Kidney (tissue), 14 donors: ENCODE measurements around the gene DLAT. TPM values are rescaled to one million over a fixed set of nuclear protein-coding genes. Genes with fewer than 3 reads are reported as not detected.
"Not testable (repeated sequence)": the region's sequence is repeated elsewhere in the genome, so short reads cannot be mapped to it uniquely, and the experiment has no call there.

ENCODE experiments used
- DNase-seq, 5 donors: peaks; one replicate each; pipeline ENCODE4 v3.0.0-alpha.2; 2013 to 2020
- FAIRE-seq: peaks from 2 replicates; lab custom pipeline; 2012; peaks lifted over from hg19 to GRCh38; lab: Jason Lieb, UNC
- H3K27ac ChIP-seq, 2 donors: one replicate each; pipeline ENCODE4 v1.7.0; 2013; ENCODE audit warnings: low read depth in 2 of 2, low read length in 2 of 2, inconsistent platforms in 1 of 2
- H3K27me3 ChIP-seq: one replicate; pipeline ENCODE4 v1.7.1; 2013; ENCODE audit warnings: low read length, inconsistent platforms; ENCODE audit not compliant: control insufficient read depth, insufficient read depth
- H3K36me3 ChIP-seq, 3 donors: one replicate each; pipeline versions ENCODE4 v1.7.0 to v1.7.1; 2013; ENCODE audit warnings: low read length in 3 of 3, control low read depth in 1 of 3, inconsistent platforms in 1 of 3; ENCODE audit not compliant: insufficient read depth in 3 of 3, control insufficient read depth in 2 of 3
- H3K4me1 ChIP-seq, 3 donors: one replicate each; pipeline versions ENCODE4 v1.7.0 to v1.7.1; 2013; ENCODE audit warnings: low read length in 3 of 3, inconsistent platforms in 1 of 3, low read depth in 1 of 3; ENCODE audit not compliant: control insufficient read depth in 2 of 3, insufficient read depth in 2 of 3
- H3K4me3 ChIP-seq, 3 donors: one replicate each; pipeline versions ENCODE4 v1.7.0 to v1.8.1; 2013; ENCODE audit warnings: low read length in 3 of 3, control low read depth in 1 of 3, inconsistent platforms in 1 of 3
- H3K9ac ChIP-seq, 3 donors: one replicate each; pipeline versions ENCODE4 v1.7.0 to v1.7.1; 2013; ENCODE audit warnings: low read length in 3 of 3, control low read depth in 1 of 3, inconsistent platforms in 1 of 3
- H3K9me3 ChIP-seq, 3 donors: one replicate each; pipeline versions ENCODE4 v1.7.0 to v1.7.1; 2013; ENCODE audit warnings: low read length in 3 of 3, control low read depth in 1 of 3, inconsistent platforms in 1 of 3; ENCODE audit not compliant: control insufficient read depth in 2 of 3, insufficient read depth in 1 of 3
- CTCF ChIP-seq: IDR thresholded peaks from 3 replicates; pipeline ENCODE4 v1.5.1; 2012; ENCODE audit warnings: mild to moderate bottlenecking, moderate library complexity, borderline replicate concordance; ENCODE audit not compliant: insufficient read depth; ENCODE audit errors: extremely low read depth
- intact Hi-C: fragments of 100-400 bp; cut with DNase I; formaldehyde crosslinking; loops from one replicate; pipeline ENCODE4 v1.11.1; 2022
- polyA plus RNA-seq: library from polyadenylated mRNA; stranded (reverse); fragments of 350-450 nt; fragmentation: Illumina TruSeq; extraction: RNeasy Lipid Tissue Mini Kit (QIAGEN cat#74804); gene quantifications from one replicate; pipeline ENCODE4 v1.2.3, GENCODE V29; 2014; ENCODE audit warnings: low read depth, low replicate concordance; ENCODE audit not compliant: insufficient read depth
- total RNA-seq: library from RNA; stranded (reverse); fragmentation: NEBNext Ultra II Directional; extraction: Animal tissue kit (Norgen Biotek cat#: 25700); gene quantifications from one replicate; pipeline ENCODE4 v1.2.1, GENCODE V29; 2021
- donor health status: control.
- donor health status: control.
- donor health status: control.
- donor health status: control.
- donor health status: control.
- donor health status: DM: yes; HTN: yes; CAD: no.
- donor health status: Normal renal cell carcinoma (clear cell type).

The DLAT gene
- total and polyA plus RNA-seq, 2 donors from 2014 or later, result 27.5 to 33.1 TPM

- intact Hi-C loops, result no loop called here
- Histone ChIP-seq H3K27ac (peak within 1 kb of the TSS; percentile 38 to 79), H3K4me3 (peak within 1 kb of the TSS; percentile 95 to 99 (median 96)), H3K9me3 (no peaks in the 10 kb centered on the region), H3K27me3 (no peaks in the 10 kb centered on the region), H3K9ac (peak within 1 kb of the TSS; percentile 88 to 98 (median 98)), H3K36me3 (peaks cover 9 to 41% (median 25%) of the 10 kb centered on the region in 3 donors), H3K4me1 (peaks cover 3 to 20% (median 9%) of the 10 kb centered on the region in 3 donors)
- peak; percentile 97 to 99 (median 98) for DNase-seq
- peak; percentile 26 for TF ChIP-seq CTCF
- no peak for FAIRE-seq
Observed at GRCh38 chr11:112086422-112087191, 61.4 kb downstream of the DLAT start, which contains the start of the genes SDHD and TIMM8B. Gene SDHD (plus strand): TSS chr11:112086873. CDS start chr11:112086908, 35 bp downstream. Gene TIMM8B (minus strand): TSS chr11:112086756. CDS start chr11:112086723, 33 bp downstream.

GRCh38 chr11:112087212-112087611 lies 62.0 kb downstream of the DLAT start:
- H3K27me3 ChIP-seq, result no peaks in the 10 kb centered on the region
- no peaks in the 10 kb centered on the region for H3K9me3 ChIP-seq
- H3K36me3 ChIP-seq, result peaks cover 9 to 42% (median 25%) of the 10 kb centered on the region in 3 donors
- H3K4me1 ChIP-seq, result peaks cover 3 to 20% (median 9%) of the 10 kb centered on the region in 3 donors
- DNase-seq (peak in 1 of 5 donors; percentile 11), FAIRE-seq (no peak)
- no peak for TF ChIP-seq CTCF
- intact Hi-C loops, result no loop called here
- H3K27ac ChIP-seq, result peak overlapping the region in 1 of 2 donors; percentile 37
- peak overlapping the region; percentile 83 to 98 (median 98) for H3K9ac ChIP-seq
- H3K4me3 ChIP-seq, result peak overlapping the region; percentile 95 to 99 (median 96)

GRCh38 chr11:112095302-112095701 lies 70.1 kb downstream of the DLAT start:
- H3K4me3 ChIP-seq, H3K27ac ChIP-seq, intact Hi-C loops, H3K9ac ChIP-seq, H3K9me3 ChIP-seq, H3K4me1 ChIP-seq, DNase-seq, H3K27me3 ChIP-seq, FAIRE-seq: not testable (repeated sequence)
- peaks cover 4 to 35% (median 17%) of the 10 kb centered on the region in 3 donors for H3K36me3 ChIP-seq

GRCh38 chr11:112096194-112096593 lies 71.0 kb downstream of the DLAT start:
- no peak overlapping the region for H3K27ac ChIP-seq
- no peaks in the 10 kb centered on the region for H3K9me3 ChIP-seq
- FAIRE-seq (no peak), DNase-seq (no peak)
- H3K9ac ChIP-seq, result no peak overlapping the region
- H3K4me1 ChIP-seq, result no peaks in the 10 kb centered on the region
- TF ChIP-seq CTCF, result no peak
- intact Hi-C loops, result no loop called here
- H3K4me3 ChIP-seq, result no peak overlapping the region
- no peaks in the 10 kb centered on the region for H3K27me3 ChIP-seq
- peaks cover 3 to 31% (median 14%) of the 10 kb centered on the region in 3 donors for H3K36me3 ChIP-seq
